HepG2 (cell line): Measurements from ENCODE around the gene EFL1. TPM values are rescaled to one million over a fixed set of nuclear protein-coding genes. Genes with fewer than 3 reads are reported as not detected.

Experiments
- ATAC-seq: fragments of 200-7000 bp; cut with Tn5 transposase; 3 replicates; pipeline ENCODE4 v1.9.1; 2020; ENCODE audit warnings: mild to moderate bottlenecking, moderate library complexity
- BruUV-seq: library from RNA; stranded (reverse); fragments of 400-500 nt; replicated peaks from 2 replicates; lab custom pipeline; 2021; lab: Mats Ljungman, UMichigan
- CTCF ChIA-PET: fragments of 300-600 bp; formaldehyde crosslinking; extraction: SDS; loops from one replicate; lab custom pipeline; 2021; ENCODE audit warnings: low total read pairs, inconsistent platforms, low intra/inter-chr PET ratio; lab: Yijun Ruan, JAX
- POLR2A ChIA-PET: fragments of 350-600 bp; sonication (Branson Sonifier 250); formaldehyde crosslinking; loops from one replicate; lab custom pipeline; 2020; ENCODE audit warnings: antibody characterized with exemption, inconsistent platforms; lab: Yijun Ruan, JAX
- DNase-seq: peaks from one replicate; pipeline ENCODE4 v3.0.0-alpha.2; 2015; ENCODE audit warnings: low spot score
- FAIRE-seq: peaks from 3 replicates; lab custom pipeline; 2011; peaks lifted over from hg19 to GRCh38; lab: Jason Lieb, UNC
- H2AFZ ChIP-seq: one replicate; pipeline ENCODE4 v1.6.1; 2011; ENCODE audit warnings: low read length, inconsistent platforms
- H3K27ac ChIP-seq: fragments of 300-600 bp; 3 replicates; pipeline ENCODE4 v1.8.0; 2011; ENCODE audit warnings: mixed run types, mild to moderate bottlenecking, mixed read lengths, low read length, inconsistent platforms; ENCODE audit not compliant: insufficient read depth; ENCODE audit errors: extremely low read length
- H3K27me3 ChIP-seq, 2 experiments: fragments of 200-600 bp in 1 of 2; 2 replicates in 1 of 2; 3 replicates in 1 of 2; pipeline versions ENCODE4 v1.6.0 to v1.8.0; 2011; ENCODE audit warnings: low read length in 2 of 2, mild to moderate bottlenecking in 2 of 2, moderate library complexity in 2 of 2, inconsistent platforms in 1 of 2; ENCODE audit not compliant: insufficient read depth in 2 of 2, control insufficient read depth in 1 of 2
- H3K36me3 ChIP-seq, 2 experiments: fragments of 200-600 bp in 1 of 2; replicated peaks in 1 of 2; 2 replicates in 1 of 2; 3 replicates in 1 of 2; pipeline versions ENCODE4 v1.5.1 to v1.8.0; 2011; ENCODE audit warnings: low read length in 2 of 2, inconsistent platforms in 1 of 2; ENCODE audit not compliant: insufficient read depth in 2 of 2, control insufficient read depth in 1 of 2
- H3K4me1 ChIP-seq: 2 replicates; pipeline ENCODE4 v1.5.1; 2012; ENCODE audit warnings: low read length, inconsistent platforms; ENCODE audit not compliant: insufficient read depth
- H3K4me2 ChIP-seq: 2 replicates; pipeline ENCODE4 v1.6.0; 2011; ENCODE audit warnings: low read depth, low read length, inconsistent platforms
- H3K4me3 ChIP-seq, 3 experiments: fragments of 200-600 bp in 1 of 3; sonication (generic), shearing (Covaris generic) in 1 of 3; replicated peaks in 1 of 3; 2 replicates each; pipeline ENCODE4 v1.5.1; 2011 to 2016; ENCODE audit warnings: low read length in 3 of 3, inconsistent platforms in 2 of 3, low read depth in 2 of 3, mild to moderate bottlenecking in 2 of 3, control low read depth in 1 of 3, mixed read lengths in 1 of 3; ENCODE audit not compliant: insufficient read depth in 1 of 3
- H3K79me2 ChIP-seq: one replicate; pipeline ENCODE4 v1.6.1; 2011; ENCODE audit warnings: low read length, inconsistent platforms; ENCODE audit not compliant: insufficient read depth
- H3K9ac ChIP-seq: 2 replicates; pipeline ENCODE4 v1.6.0; 2011; ENCODE audit warnings: mild to moderate bottlenecking, low read depth, low read length, inconsistent platforms; ENCODE audit not compliant: insufficient read depth
- H3K9me3 ChIP-seq: 2 replicates; pipeline ENCODE4 v1.5.1; 2012; ENCODE audit warnings: mild to moderate bottlenecking, low read length
- H4K20me1 ChIP-seq: 2 replicates; pipeline ENCODE4 v1.6.0; 2011; ENCODE audit warnings: inconsistent platforms, mild to moderate bottlenecking, low read length, moderate library complexity; ENCODE audit not compliant: insufficient read depth
- BCL6 ChIP-seq: IDR thresholded peaks from 2 replicates; pipeline ENCODE4 v1.6.1; 2016; ENCODE audit warnings: missing genetic modification reagents, missing compliant biosample characterization
- DMAP1 ChIP-seq: IDR thresholded peaks from 2 replicates; pipeline ENCODE4 v1.6.1; 2016
- DRAP1 ChIP-seq: IDR thresholded peaks from 2 replicates; pipeline ENCODE4 v1.6.1; 2016; ENCODE audit warnings: missing genetic modification reagents, missing compliant biosample characterization
- ERF ChIP-seq: IDR thresholded peaks from 2 replicates; pipeline ENCODE4 v1.6.1; 2018; ENCODE audit warnings: missing biosample characterization, missing genetic modification reagents
- GABPA ChIP-seq, 2 experiments: IDR thresholded peaks; 2 replicates each; pipeline ENCODE4 v1.6.1; 2011 to 2016; ENCODE audit warnings: low read depth in 2 of 2, low read length in 1 of 2, missing biosample characterization in 1 of 2, missing genetic modification characterization in 1 of 2
- HDAC2 ChIP-seq: sonication (generic); formaldehyde crosslinking; IDR thresholded peaks from 2 replicates; pipeline ENCODE4 v1.4.0; 2020; ENCODE audit warnings: missing genetic modification reagents
- HOXA5 ChIP-seq: sonication (generic); formaldehyde crosslinking; IDR thresholded peaks from 2 replicates; pipeline ENCODE4 v1.4.0; 2020; ENCODE audit warnings: missing genetic modification reagents
- KLF16 ChIP-seq, 2 experiments: sonication (generic) in 1 of 2; formaldehyde crosslinking in 1 of 2; IDR thresholded peaks; 2 replicates each; pipeline versions ENCODE4 v1.6.1 to v1.8.0; 2016 to 2023; ENCODE audit warnings: missing genetic modification reagents in 2 of 2, missing compliant biosample characterization in 1 of 2
- MBNL3 ChIP-seq: fragments of 250-450 bp; sonication (Bioruptor Pico); conservative IDR thresholded peaks from 2 replicates; pipeline ENCODE4 v1.8.0; 2022; ENCODE audit warnings: mild to moderate bottlenecking, inconsistent platforms
- MEF2D ChIP-seq: sonication (generic); formaldehyde crosslinking; IDR thresholded peaks from 2 replicates; pipeline ENCODE4 v1.5.1; 2020; ENCODE audit warnings: mild to moderate bottlenecking, missing genetic modification reagents
- PITX1 ChIP-seq: sonication (generic); formaldehyde crosslinking; IDR thresholded peaks from 2 replicates; pipeline ENCODE4 v1.5.1; 2020; ENCODE audit warnings: mild to moderate bottlenecking, missing genetic modification reagents
- POLR2AphosphoS5 ChIP-seq: IDR thresholded peaks from 2 replicates; pipeline ENCODE4 v1.6.1; 2012; ENCODE audit warnings: low read depth, low read length
- SP2 ChIP-seq: sonication (generic); formaldehyde crosslinking; IDR thresholded peaks from 2 replicates; pipeline ENCODE4 v1.5.1; 2020; ENCODE audit warnings: mild to moderate bottlenecking, missing genetic modification reagents
- TOPORS ChIP-seq: sonication (generic); formaldehyde crosslinking; IDR thresholded peaks from 2 replicates; pipeline ENCODE4 v1.8.0; 2023; ENCODE audit warnings: mild to moderate bottlenecking, missing genetic modification reagents
- ZBTB7A ChIP-seq: sonication (generic); formaldehyde crosslinking; IDR thresholded peaks from 2 replicates; pipeline ENCODE4 v1.8.0; 2022; ENCODE audit warnings: mild to moderate bottlenecking, missing genetic modification reagents
- ZNF180 ChIP-seq: sonication (generic); formaldehyde crosslinking; IDR thresholded peaks from 2 replicates; pipeline ENCODE4 v1.4.0; 2020; ENCODE audit warnings: low read depth, missing genetic modification reagents, borderline replicate concordance
- ZNF33B ChIP-seq: sonication (generic); formaldehyde crosslinking; IDR thresholded peaks from 2 replicates; pipeline ENCODE4 v1.5.1; 2020; ENCODE audit warnings: mild to moderate bottlenecking, missing genetic modification reagents
- ZNF44 ChIP-seq: sonication (generic); formaldehyde crosslinking; IDR thresholded peaks from 2 replicates; pipeline ENCODE4 v1.5.1; 2020; ENCODE audit warnings: mild to moderate bottlenecking, missing genetic modification reagents
- ZNF468 ChIP-seq: sonication (generic); formaldehyde crosslinking; IDR thresholded peaks from 2 replicates; pipeline ENCODE4 v1.8.0; 2022; ENCODE audit warnings: mild to moderate bottlenecking, moderate library complexity, missing genetic modification reagents
- ZNF646 ChIP-seq: sonication (generic); formaldehyde crosslinking; IDR thresholded peaks from 2 replicates; pipeline ENCODE4 v1.9.0; 2021; ENCODE audit warnings: mild to moderate bottlenecking, missing genetic modification reagents
- ZNF674 ChIP-seq: sonication (generic); formaldehyde crosslinking; IDR thresholded peaks from 2 replicates; pipeline ENCODE4 v1.5.0; 2020; ENCODE audit warnings: low read depth, mild to moderate bottlenecking, missing genetic modification reagents
- ZNF773 ChIP-seq: sonication (generic); formaldehyde crosslinking; IDR thresholded peaks from 2 replicates; pipeline ENCODE4 v1.4.0; 2020; ENCODE audit warnings: missing genetic modification reagents, borderline replicate concordance
- WGBS: methylation state at CpG from one replicate; pipeline ENCODE4 v1.1.6; 2017; ENCODE audit warnings: low lambda C conversion rate; 5-methylcytosine and 5-hydroxymethylcytosine counted together
- in situ Hi-C: cut with HindIII; loops from 2 replicates; pipeline ENCODE4 v1.10.0; 2017; ENCODE audit warnings: low pct_unique_long_range_greater_than_20kb; ENCODE audit not compliant: extremely low pct_ligation_motif_present
- intact Hi-C: fragments of 100-400 bp; cut with micrococcal nuclease; formaldehyde crosslinking; loops from one replicate; pipeline ENCODE4 v1.10.0; 2022; ENCODE audit not compliant: unreplicated experiment
- polyA plus RNA-seq, 8 experiments: library from polyadenylated mRNA; depleted of rRNA in 3 of 8; stranded (reverse) in 7 of 8; unstranded in 1 of 8; fragments of >200 nt; fragmentation: Illumina TruSeq in 4 of 8; extraction: Trizol in 4 of 8; gene quantifications; 2 replicates each; pipeline versions ENCODE4 v1.2.1 to v1.2.3, GENCODE V29; 2011 to 2016; ENCODE audit warnings: low read depth in 4 of 8, missing spikeins in 1 of 8, mixed read lengths in 1 of 8; ENCODE audit not compliant: insufficient read depth in 1 of 8
- total RNA-seq, 5 experiments: library from RNA; depleted of rRNA; stranded (reverse); fragments of >200 nt; fragmentation: Illumina TruSeq; extraction: Trizol; gene quantifications; 2 replicates each; pipeline ENCODE4 v1.2.3, GENCODE V29; 2016; ENCODE audit warnings: low read depth in 1 of 5

The EFL1 gene
- total and polyA plus RNA-seq, 2 of the 13 experiments (the other 11 are each of a cell fraction or from before 2014, with no cell fraction given), result 6.4 to 12.0 TPM

- TF ChIP-seq ZNF180, result no peak
- TF ChIP-seq HOXA5 (CRISPR knock-in tag), result no peak
- no peak for TF ChIP-seq PITX1
- no peak for TF ChIP-seq BCL6 (CRISPR knock-in tag)
- TF ChIP-seq MBNL3 (CRISPR knock-in tag), result no peak
- TF ChIP-seq KLF16 (CRISPR knock-in tag; IDR thresholded peaks at IDR 0.05), result no peak
- TF ChIP-seq GABPA (IDR thresholded peaks at IDR 0.05; ENCODE audit: low read depth, low read length), result no peak
- TF ChIP-seq GABPA (CRISPR knock-in tag; IDR thresholded peaks at IDR 0.05; ENCODE audit: low read depth), result no peak
- no peak for TF ChIP-seq ERF
- no peak for TF ChIP-seq ZNF773 (CRISPR knock-in tag)
- TF ChIP-seq TOPORS (CRISPR knock-in tag), result no peak
- TF ChIP-seq ZNF33B (CRISPR knock-in tag), result no peak
- TF ChIP-seq POLR2AphosphoS5, result no peak
These were observed 145.2 kb downstream of the EFL1 start (continued) for GRCh38 chr15:82117296-82117695.

GRCh38 chr15:82114660-82115059 is 147.9 kb downstream of the EFL1 start:
- no peak for FAIRE-seq
- WGBS, result 42% methylated on average over 5 of the region's 5 CpGs
- in situ Hi-C loops, result no loop called here
- TF ChIP-seq HDAC2 (CRISPR knock-in tag) (no peak), ZBTB7A (CRISPR knock-in tag) (no peak), MEF2D (no peak), DMAP1 (CRISPR knock-in tag) (no peak), DRAP1 (CRISPR knock-in tag) (no peak), ZNF646 (CRISPR knock-in tag) (no peak), ZNF674 (no peak), SP2 (no peak), ZNF468 (no peak), ZNF44 (CRISPR knock-in tag) (no peak)

More at GRCh38 chr15:82114660-82115059, 147.9 kb downstream of the EFL1 start:
- H4K20me1 ChIP-seq, result no peaks in the 10 kb centered on the region
- DNase-seq (no peak), ATAC-seq (no peak)
- H3K4me1 ChIP-seq, result no peaks in the 10 kb centered on the region
- H3K36me3 ChIP-seq, result no peaks in the 10 kb centered on the region
- ChIA-PET POLR2A (no interaction called here), CTCF (no interaction called here)
- no peaks in the 10 kb centered on the region for H3K79me2 ChIP-seq
- H3K4me3 ChIP-seq, result no peak overlapping the region
- H3K4me2 ChIP-seq, result no peak overlapping the region
- no TSS peak for BruUV-seq
- no peak overlapping the region for H2AFZ ChIP-seq
- no peaks in the 10 kb centered on the region for H3K9me3 ChIP-seq
- intact Hi-C loops, result no loop called here
- H3K27me3 ChIP-seq, result peaks cover 3 to 7% of the 10 kb centered on the region in 2 experiments; a peak in 2 of 5 replicates
- H3K9ac ChIP-seq, result no peak overlapping the region
- H3K27ac ChIP-seq, result no peak overlapping the region
